ENCODE results near the gene SLC34A1. TPM values are rescaled to one million over a fixed set of nuclear protein-coding genes. Genes with fewer than 3 reads are reported as not detected.
A peak's percentile ranks its signal among the peaks of the same experiment; 100 is the strongest.

SLC34A1 gene
- total and polyA plus RNA-seq, 2 of the 13 experiments (the other 11 are each of a cell fraction or from before 2014, with no cell fraction given): 0.03 to 0.20 TPM

DNA sequence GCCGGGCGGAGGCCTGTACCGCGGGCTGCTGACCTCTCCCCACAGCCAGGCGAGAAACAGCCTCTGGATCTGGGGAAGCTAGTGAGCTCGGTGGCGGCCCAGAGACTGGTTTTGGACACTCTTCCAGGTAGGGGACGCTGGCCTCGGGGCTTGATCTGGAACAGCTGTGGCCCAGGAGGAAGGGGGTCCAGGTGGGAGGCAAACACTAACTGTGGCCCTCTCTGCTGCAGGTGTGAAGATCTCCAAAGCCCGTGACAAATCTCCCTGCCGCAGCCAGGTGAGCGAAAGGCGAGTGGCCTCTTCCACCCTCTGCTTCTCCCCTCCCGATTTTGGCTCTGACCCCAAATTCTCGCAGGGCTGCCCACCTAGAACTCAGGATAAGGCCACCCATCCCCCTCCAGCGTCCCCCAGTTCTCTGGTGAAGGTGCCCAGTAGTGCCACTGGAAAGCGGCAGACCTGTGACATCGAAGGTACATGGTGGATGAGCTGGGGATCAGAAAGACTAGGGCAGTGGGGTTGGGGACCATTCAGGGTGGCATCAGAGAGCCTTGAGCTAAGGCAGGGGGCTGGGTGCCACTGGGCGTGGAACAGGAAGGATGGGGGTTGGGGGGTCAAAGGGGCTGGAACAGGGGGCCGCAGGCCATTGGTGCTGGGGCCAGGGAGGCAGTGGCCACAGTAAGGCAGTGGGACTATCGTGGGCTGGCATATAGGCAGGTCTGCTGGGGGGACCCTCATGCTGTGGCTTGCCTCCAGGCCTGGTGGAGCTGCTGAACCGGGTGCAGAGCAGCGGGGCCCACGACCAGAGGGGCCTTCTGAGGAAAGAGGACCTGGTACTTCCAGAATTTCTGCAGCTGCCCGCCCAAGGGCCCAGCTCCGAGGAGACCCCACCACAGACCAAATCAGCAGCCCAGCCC lies 12.9 kb upstream of the SLC34A1 start (continued):
- TF ChIP-seq ZFP90 (CRISPR knock-in tag; IDR thresholded peaks at IDR 0.05; ENCODE audit: borderline replicate concordance): 0 out of 2 replicates have a peak, but pooled peaks have one; percentile 7
- TF ChIP-seq, protein P1, sequence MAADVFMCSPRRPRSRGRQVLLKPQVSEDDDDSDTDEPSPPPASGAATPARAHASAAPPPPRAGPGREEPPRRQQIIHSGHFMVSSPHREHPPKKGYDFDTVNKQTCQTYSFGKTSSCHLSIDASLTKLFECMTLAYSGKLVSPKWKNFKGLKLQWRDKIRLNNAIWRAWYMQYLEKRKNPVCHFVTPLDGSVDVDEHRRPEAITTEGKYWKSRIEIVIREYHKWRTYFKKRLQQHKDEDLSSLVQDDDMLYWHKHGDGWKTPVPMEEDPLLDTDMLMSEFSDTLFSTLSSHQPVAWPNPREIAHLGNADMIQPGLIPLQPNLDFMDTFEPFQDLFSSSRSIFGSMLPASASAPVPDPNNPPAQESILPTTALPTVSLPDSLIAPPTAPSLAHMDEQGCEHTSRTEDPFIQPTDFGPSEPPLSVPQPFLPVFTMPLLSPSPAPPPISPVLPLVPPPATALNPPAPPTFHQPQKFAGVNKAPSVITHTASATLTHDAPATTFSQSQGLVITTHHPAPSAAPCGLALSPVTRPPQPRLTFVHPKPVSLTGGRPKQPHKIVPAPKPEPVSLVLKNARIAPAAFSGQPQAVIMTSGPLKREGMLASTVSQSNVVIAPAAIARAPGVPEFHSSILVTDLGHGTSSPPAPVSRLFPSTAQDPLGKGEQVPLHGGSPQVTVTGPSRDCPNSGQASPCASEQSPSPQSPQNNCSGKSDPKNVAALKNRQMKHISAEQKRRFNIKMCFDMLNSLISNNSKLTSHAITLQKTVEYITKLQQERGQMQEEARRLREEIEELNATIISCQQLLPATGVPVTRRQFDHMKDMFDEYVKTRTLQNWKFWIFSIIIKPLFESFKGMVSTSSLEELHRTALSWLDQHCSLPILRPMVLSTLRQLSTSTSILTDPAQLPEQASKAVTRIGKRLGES (CRISPR knock-in tag; IDR thresholded peaks at IDR 0.05; ENCODE audit: borderline replicate concordance): 0 out of 2 replicates have a peak, but pooled peaks have one; percentile 42
- TF ChIP-seq, protein P2, sequence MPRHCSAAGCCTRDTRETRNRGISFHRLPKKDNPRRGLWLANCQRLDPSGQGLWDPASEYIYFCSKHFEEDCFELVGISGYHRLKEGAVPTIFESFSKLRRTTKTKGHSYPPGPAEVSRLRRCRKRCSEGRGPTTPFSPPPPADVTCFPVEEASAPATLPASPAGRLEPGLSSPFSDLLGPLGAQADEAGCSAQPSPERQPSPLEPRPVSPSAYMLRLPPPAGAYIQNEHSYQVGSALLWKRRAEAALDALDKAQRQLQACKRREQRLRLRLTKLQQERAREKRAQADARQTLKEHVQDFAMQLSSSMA (CRISPR knock-in tag; IDR thresholded peaks at IDR 0.05): 0 out of 2 replicates have a peak, but pooled peaks have one; percentile 12
- TF ChIP-seq HNRNPUL1 (IDR thresholded peaks at IDR 0.05; ENCODE audit: low read depth, low read length): no peak
- no peak for TF ChIP-seq NCOA5 (CRISPR knock-in tag; IDR thresholded peaks at IDR 0.05)
- 0 out of 2 replicates have a peak, but pooled peaks have one; percentile 54 for TF ChIP-seq ZNF329 (CRISPR knock-in tag; IDR thresholded peaks at IDR 0.05; ENCODE audit: low read depth)
- TF ChIP-seq PHF8 (CRISPR knock-in tag; IDR thresholded peaks at IDR 0.05): peak; percentile 55; the same call in 1 of the 2 replicates
- peak; percentile 40; the same call in 1 of the 2 replicates for TF ChIP-seq KDM5B (CRISPR knock-in tag; IDR thresholded peaks at IDR 0.05; ENCODE audit: borderline replicate concordance)
- TF ChIP-seq, protein P3, sequence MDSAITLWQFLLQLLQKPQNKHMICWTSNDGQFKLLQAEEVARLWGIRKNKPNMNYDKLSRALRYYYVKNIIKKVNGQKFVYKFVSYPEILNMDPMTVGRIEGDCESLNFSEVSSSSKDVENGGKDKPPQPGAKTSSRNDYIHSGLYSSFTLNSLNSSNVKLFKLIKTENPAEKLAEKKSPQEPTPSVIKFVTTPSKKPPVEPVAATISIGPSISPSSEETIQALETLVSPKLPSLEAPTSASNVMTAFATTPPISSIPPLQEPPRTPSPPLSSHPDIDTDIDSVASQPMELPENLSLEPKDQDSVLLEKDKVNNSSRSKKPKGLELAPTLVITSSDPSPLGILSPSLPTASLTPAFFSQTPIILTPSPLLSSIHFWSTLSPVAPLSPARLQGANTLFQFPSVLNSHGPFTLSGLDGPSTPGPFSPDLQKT (CRISPR knock-in tag; IDR thresholded peaks at IDR 0.05; ENCODE audit: borderline replicate concordance): peak; percentile 60; the same call in 1 of the 2 replicates
- no peak for TF ChIP-seq HOXD1 (CRISPR knock-in tag; IDR thresholded peaks at IDR 0.05)
- no peak for TF ChIP-seq KAT2B (IDR thresholded peaks at IDR 0.05; ENCODE audit: borderline replicate concordance, low read depth, low read length)
- TF ChIP-seq ATF7-NPFF (CRISPR knock-in tag; IDR thresholded peaks at IDR 0.05; ENCODE audit: low read depth): peak; percentile 53; the same call in 1 of the 2 replicates
- TF ChIP-seq ETV5 (CRISPR knock-in tag; IDR thresholded peaks at IDR 0.05; ENCODE audit: borderline replicate concordance): no peak
- TF ChIP-seq, protein P4, sequence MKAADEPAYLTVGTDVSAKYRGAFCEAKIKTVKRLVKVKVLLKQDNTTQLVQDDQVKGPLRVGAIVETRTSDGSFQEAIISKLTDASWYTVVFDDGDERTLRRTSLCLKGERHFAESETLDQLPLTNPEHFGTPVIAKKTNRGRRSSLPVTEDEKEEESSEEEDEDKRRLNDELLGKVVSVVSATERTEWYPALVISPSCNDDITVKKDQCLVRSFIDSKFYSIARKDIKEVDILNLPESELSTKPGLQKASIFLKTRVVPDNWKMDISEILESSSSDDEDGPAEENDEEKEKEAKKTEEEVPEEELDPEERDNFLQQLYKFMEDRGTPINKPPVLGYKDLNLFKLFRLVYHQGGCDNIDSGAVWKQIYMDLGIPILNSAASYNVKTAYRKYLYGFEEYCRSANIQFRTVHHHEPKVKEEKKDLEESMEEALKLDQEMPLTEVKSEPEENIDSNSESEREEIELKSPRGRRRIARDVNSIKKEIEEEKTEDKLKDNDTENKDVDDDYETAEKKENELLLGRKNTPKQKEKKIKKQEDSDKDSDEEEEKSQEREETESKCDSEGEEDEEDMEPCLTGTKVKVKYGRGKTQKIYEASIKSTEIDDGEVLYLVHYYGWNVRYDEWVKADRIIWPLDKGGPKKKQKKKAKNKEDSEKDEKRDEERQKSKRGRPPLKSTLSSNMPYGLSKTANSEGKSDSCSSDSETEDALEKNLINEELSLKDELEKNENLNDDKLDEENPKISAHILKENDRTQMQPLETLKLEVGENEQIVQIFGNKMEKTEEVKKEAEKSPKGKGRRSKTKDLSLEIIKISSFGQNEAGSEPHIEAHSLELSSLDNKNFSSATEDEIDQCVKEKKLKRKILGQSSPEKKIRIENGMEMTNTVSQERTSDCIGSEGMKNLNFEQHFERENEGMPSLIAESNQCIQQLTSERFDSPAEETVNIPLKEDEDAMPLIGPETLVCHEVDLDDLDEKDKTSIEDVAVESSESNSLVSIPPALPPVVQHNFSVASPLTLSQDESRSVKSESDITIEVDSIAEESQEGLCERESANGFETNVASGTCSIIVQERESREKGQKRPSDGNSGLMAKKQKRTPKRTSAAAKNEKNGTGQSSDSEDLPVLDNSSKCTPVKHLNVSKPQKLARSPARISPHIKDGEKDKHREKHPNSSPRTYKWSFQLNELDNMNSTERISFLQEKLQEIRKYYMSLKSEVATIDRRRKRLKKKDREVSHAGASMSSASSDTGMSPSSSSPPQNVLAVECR (CRISPR knock-in tag; IDR thresholded peaks at IDR 0.05; ENCODE audit: borderline replicate concordance): peak; percentile 39; the same call in 1 of the 2 replicates
- TF ChIP-seq TAF1 (CRISPR knock-in tag; IDR thresholded peaks at IDR 0.05): peak; percentile 56; the same call in 1 of the 2 replicates
- no peak for TF ChIP-seq KDM2A (CRISPR knock-in tag; IDR thresholded peaks at IDR 0.05; ENCODE audit: borderline replicate concordance, low read depth)
- TF ChIP-seq ZNF205 (CRISPR knock-in tag; IDR thresholded peaks at IDR 0.05): 0 out of 2 replicates have a peak, but pooled peaks have one; percentile 13
- no peak for TF ChIP-seq ISL2 (CRISPR knock-in tag; IDR thresholded peaks at IDR 0.05)
- TF ChIP-seq ZNF768 (CRISPR knock-in tag; IDR thresholded peaks at IDR 0.05): 0 out of 2 replicates have a peak, but pooled peaks have one; percentile 4
